Activated B cell treated with CpG ODN at 0.5 μM for 24 hours (primary cell): Measurements from ENCODE around the gene KRT83. TPM values are rescaled to one million over a fixed set of nuclear protein-coding genes. Genes with fewer than 3 reads are reported as not detected.

Source experiments
- ATAC-seq: fragments of 200-7000 bp; cut with Tn5 transposase; one replicate; pipeline ENCODE4 v1.10.0; 2021; ENCODE audit warnings: low read depth, mild to moderate bottlenecking, moderate library complexity
- CTCF ChIA-PET: fragments of 350-600 bp; sonication (Branson Sonifier 250); formaldehyde crosslinking; loops from one replicate; lab custom pipeline; 2021; ENCODE audit warnings: antibody characterized with exemption; lab: Charles Lee
- POLR2A ChIA-PET: fragments of 350-600 bp; sonication (Branson Sonifier 250); formaldehyde crosslinking; loops from one replicate; lab custom pipeline; 2021; ENCODE audit warnings: antibody characterized with exemption; lab: Charles Lee
- DNase-seq: peaks from one replicate; pipeline ENCODE4 v3.0.0; 2022
- H3K27ac Mint-ChIP-seq: one replicate; pipeline ENCODE4 v1.8.0; 2020; ENCODE audit warnings: mixed read lengths
- H3K27me3 Mint-ChIP-seq: one replicate; pipeline ENCODE4 v1.8.0; 2021; ENCODE audit warnings: mixed read lengths
- H3K36me3 Mint-ChIP-seq: one replicate; pipeline ENCODE4 v1.8.0; 2021; ENCODE audit warnings: low read depth, mixed read lengths
- H3K4me1 Mint-ChIP-seq: one replicate; pipeline ENCODE4 v1.8.0; 2021; ENCODE audit warnings: mixed read lengths
- H3K4me3 Mint-ChIP-seq: one replicate; pipeline ENCODE4 v1.8.0; 2020; ENCODE audit warnings: mild to moderate bottlenecking, mixed read lengths
- H3K9me3 Mint-ChIP-seq: one replicate; pipeline ENCODE4 v1.8.0; 2020; ENCODE audit warnings: mixed read lengths
- CTCF ChIP-seq: fragments of 200-600 bp; IDR thresholded peaks from one replicate; pipeline ENCODE4 v1.8.0; 2022; ENCODE audit warnings: antibody characterized with exemption, mild to moderate bottlenecking
- intact Hi-C: fragments of 100-400 bp; cut with micrococcal nuclease; formaldehyde crosslinking; loops from one replicate; pipeline ENCODE4 v1.15.1; 2024
- total RNA-seq: library from RNA; stranded (reverse); gene quantifications from 2 replicates; pipeline ENCODE4 v1.2.3, GENCODE V29; 2022

The KRT83 gene
- total RNA-seq, 1 donor from 2014 or later, result not detected

GRCh38 chr12:52366738-52367485 lies 45.7 kb upstream of the KRT83 start, which contains the start of gene KRT85:
Gene KRT85 (minus strand): TSS chr12:52367481. CDS start chr12:52367405, 76 bp downstream.
- Mint-ChIP-seq H3K27me3 (peaks cover 16% of the 10 kb centered on the region), H3K27ac (no peak within 1 kb of the TSS), H3K4me1 (no peaks in the 10 kb centered on the region), H3K4me3 (no peak within 1 kb of the TSS), H3K36me3 (no peaks in the 10 kb centered on the region), H3K9me3 (no peaks in the 10 kb centered on the region)
- ChIA-PET CTCF (no interaction called here), POLR2A (no interaction called here)
- intact Hi-C loops, result no loop called here
- DNase-seq, result no peak
- ATAC-seq, result no peak
- TF ChIP-seq CTCF, result no peak

- Mint-ChIP-seq H3K9me3 (no peaks in the 10 kb centered on the region), H3K4me3 (no peak overlapping the region), H3K27ac (no peak overlapping the region), H3K4me1 (no peaks in the 10 kb centered on the region), H3K27me3 (peaks cover 3% of the 10 kb centered on the region), H3K36me3 (no peaks in the 10 kb centered on the region)
- no peak for DNase-seq
- POLR2A ChIA-PET, result no interaction called here
- no peak for ATAC-seq
- CTCF ChIA-PET, result no interaction called here
- intact Hi-C loops, result no loop called here
- TF ChIP-seq CTCF, result no peak
Measured at GRCh38 chr12:52364901-52365489, 43.8 kb upstream of the KRT83 start.

GRCh38 chr12:52364061-52364460 lies 42.9 kb upstream of the KRT83 start:
- no peak for DNase-seq
- Mint-ChIP-seq H3K36me3 (no peaks in the 10 kb centered on the region), H3K4me1 (peaks cover 8% of the 10 kb centered on the region), H3K4me3 (no peak overlapping the region), H3K9me3 (no peaks in the 10 kb centered on the region), H3K27me3 (peaks cover 7% of the 10 kb centered on the region), H3K27ac (no peak overlapping the region)
- ATAC-seq, result no peak
- intact Hi-C loops, result no loop called here
- POLR2A ChIA-PET, result no interaction called here
- CTCF ChIA-PET, result no interaction called here
- TF ChIP-seq CTCF, result no peak

GRCh38 chr12:52363111-52363679 lies 42.0 kb upstream of the KRT83 start:
- Mint-ChIP-seq H3K27me3 (peaks cover 4% of the 10 kb centered on the region), H3K36me3 (no peaks in the 10 kb centered on the region), H3K27ac (no peak overlapping the region), H3K4me1 (peaks cover 17% of the 10 kb centered on the region), H3K9me3 (no peaks in the 10 kb centered on the region), H3K4me3 (no peak overlapping the region)
- DNase-seq (no peak), ATAC-seq (no peak)
- CTCF ChIA-PET, result no interaction called here
- POLR2A ChIA-PET, result no interaction called here
- no peak for TF ChIP-seq CTCF
- intact Hi-C loops, result no loop called here

- ATAC-seq (no peak), DNase-seq (no peak)
- ChIA-PET POLR2A (no interaction called here), CTCF (interaction anchor here (1.7 kb wide), 1 partner anchor 10 kb away, joined by 6 read pairs; no protein-coding TSS in a partner anchor)
- Mint-ChIP-seq H3K27me3 (peaks cover 4% of the 10 kb centered on the region), H3K4me3 (no peak overlapping the region), H3K36me3 (no peaks in the 10 kb centered on the region), H3K27ac (no peak overlapping the region), H3K4me1 (peaks cover 25% of the 10 kb centered on the region), H3K9me3 (no peaks in the 10 kb centered on the region)
- TF ChIP-seq CTCF, result no peak
- intact Hi-C loops, result no loop called here
Measured at GRCh38 chr12:52362118-52362726, 41.0 kb upstream of the KRT83 start.
